HepG2 (cell line): ENCODE measurements around the gene IKZF4. TPM values are rescaled to one million over a fixed set of nuclear protein-coding genes. Genes with fewer than 3 reads are reported as not detected.
A peak's percentile ranks its signal among the peaks of the same experiment; 100 is the strongest.

ENCODE experiments used
- HOXA3 ChIP-seq: sonication (generic); formaldehyde crosslinking; IDR thresholded peaks from 2 replicates; pipeline ENCODE4 v1.5.0; 2020; ENCODE audit warnings: missing genetic modification reagents
- MBNL3 ChIP-seq: fragments of 250-450 bp; sonication (Bioruptor Pico); conservative IDR thresholded peaks from 2 replicates; pipeline ENCODE4 v1.8.0; 2022; ENCODE audit warnings: mild to moderate bottlenecking, inconsistent platforms
- MIER2 ChIP-seq: IDR thresholded peaks from 2 replicates; pipeline ENCODE4 v1.6.1; 2016; ENCODE audit warnings: missing biosample characterization, missing genetic modification reagents
- NPAS2 ChIP-seq: sonication (generic); formaldehyde crosslinking; IDR thresholded peaks from 2 replicates; pipeline ENCODE4 v1.8.0; 2022; ENCODE audit warnings: mild to moderate bottlenecking, missing genetic modification reagents, borderline replicate concordance
- RARA ChIP-seq: IDR thresholded peaks from 2 replicates; pipeline ENCODE4 v1.6.1; 2016; ENCODE audit warnings: missing genetic modification reagents, missing compliant biosample characterization
- ZNF335 ChIP-seq: sonication (generic); formaldehyde crosslinking; IDR thresholded peaks from 2 replicates; pipeline ENCODE4 v1.4.0; 2020; ENCODE audit warnings: missing genetic modification reagents
- ZNF510 ChIP-seq: sonication (generic); formaldehyde crosslinking; IDR thresholded peaks from 2 replicates; pipeline ENCODE4 v1.4.0; 2020; ENCODE audit warnings: low read depth, mild to moderate bottlenecking, missing genetic modification reagents
- ZNF549 ChIP-seq: sonication (generic); formaldehyde crosslinking; IDR thresholded peaks from 2 replicates; pipeline ENCODE4 v1.5.0; 2020; ENCODE audit warnings: missing genetic modification reagents
- ZNF563 ChIP-seq: sonication (generic); formaldehyde crosslinking; IDR thresholded peaks from 2 replicates; pipeline ENCODE4 v1.8.0; 2022; ENCODE audit warnings: mild to moderate bottlenecking, moderate library complexity, missing genetic modification reagents
- ZNF792 ChIP-seq: IDR thresholded peaks from 2 replicates; pipeline ENCODE4 v1.6.1; 2016
- ZNF816 ChIP-seq: sonication (generic); formaldehyde crosslinking; IDR thresholded peaks from 2 replicates; pipeline ENCODE4 v1.8.0; 2022; ENCODE audit warnings: missing genetic modification reagents, mild to moderate bottlenecking, borderline replicate concordance
- ZSCAN31 ChIP-seq: sonication (generic); formaldehyde crosslinking; IDR thresholded peaks from 2 replicates; pipeline ENCODE4 v1.5.0; 2020; ENCODE audit warnings: low read depth, mild to moderate bottlenecking, missing genetic modification reagents
- polyA plus RNA-seq, 8 experiments: library from polyadenylated mRNA; depleted of rRNA in 3 of 8; stranded (reverse) in 7 of 8; unstranded in 1 of 8; fragments of >200 nt; fragmentation: Illumina TruSeq in 4 of 8; extraction: Trizol in 4 of 8; gene quantifications; 2 replicates each; pipeline versions ENCODE4 v1.2.1 to v1.2.3, GENCODE V29; 2011 to 2016; ENCODE audit warnings: low read depth in 4 of 8, missing spikeins in 1 of 8, mixed read lengths in 1 of 8; ENCODE audit not compliant: insufficient read depth in 1 of 8
- total RNA-seq, 5 experiments: library from RNA; depleted of rRNA; stranded (reverse); fragments of >200 nt; fragmentation: Illumina TruSeq; extraction: Trizol; gene quantifications; 2 replicates each; pipeline ENCODE4 v1.2.3, GENCODE V29; 2016; ENCODE audit warnings: low read depth in 1 of 5
- TF ChIP-seq, protein P1 (sequence below): sonication (generic); formaldehyde crosslinking; IDR thresholded peaks from 2 replicates; pipeline ENCODE4 v1.4.0; 2020; ENCODE audit warnings: missing genetic modification reagents
- TF ChIP-seq, protein P2 (sequence below): sonication (generic); formaldehyde crosslinking; IDR thresholded peaks from 2 replicates; pipeline ENCODE4 v1.5.0; 2020; ENCODE audit warnings: mild to moderate bottlenecking, missing genetic modification reagents, borderline replicate concordance
- TF ChIP-seq, protein P3 (sequence below): sonication (generic); formaldehyde crosslinking; IDR thresholded peaks from 2 replicates; pipeline ENCODE4 v1.4.0; 2020; ENCODE audit warnings: missing genetic modification reagents
- TF ChIP-seq, protein P4 (sequence below): sonication (generic); formaldehyde crosslinking; IDR thresholded peaks from 2 replicates; pipeline ENCODE4 v1.9.0; 2021; ENCODE audit warnings: mild to moderate bottlenecking, missing genetic modification reagents

The IKZF4 gene
- total and polyA plus RNA-seq, 2 of the 13 experiments (the other 11 are each of a cell fraction or from before 2014, with no cell fraction given) = 0.58 to 2.2 TPM

DNA sequence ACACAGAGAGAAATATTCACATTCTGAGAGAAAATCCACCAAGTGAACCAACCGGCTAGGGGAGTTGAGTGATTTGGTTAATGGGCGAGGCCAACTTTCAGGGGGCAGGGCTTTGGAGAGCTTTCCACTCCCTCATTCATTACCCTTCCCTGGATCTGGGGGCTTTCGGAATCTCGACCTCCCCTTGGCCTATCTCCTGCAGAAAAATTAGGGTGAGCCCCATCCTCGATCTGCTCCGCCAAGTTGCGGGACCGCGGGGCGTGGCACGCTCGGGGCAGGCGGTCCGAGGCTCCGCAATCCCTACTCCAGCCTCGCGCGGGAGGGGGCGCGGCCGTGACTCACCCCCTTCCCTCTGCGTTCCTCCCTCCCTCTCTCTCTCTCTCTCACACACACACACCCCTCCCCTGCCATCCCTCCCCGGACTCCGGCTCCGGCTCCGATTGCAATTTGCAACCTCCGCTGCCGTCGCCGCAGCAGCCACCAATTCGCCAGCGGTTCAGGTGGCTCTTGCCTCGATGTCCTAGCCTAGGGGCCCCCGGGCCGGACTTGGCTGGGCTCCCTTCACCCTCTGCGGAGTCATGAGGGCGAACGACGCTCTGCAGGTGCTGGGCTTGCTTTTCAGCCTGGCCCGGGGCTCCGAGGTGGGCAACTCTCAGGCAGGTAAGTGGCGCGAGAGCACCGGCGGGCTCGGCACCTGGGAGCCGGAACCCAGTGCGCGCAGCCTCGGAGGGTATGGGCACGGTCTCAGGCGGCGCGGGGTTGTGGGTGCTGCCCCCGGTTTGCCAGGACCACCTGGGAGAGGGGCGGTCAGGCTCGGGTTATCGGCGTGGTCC lies 59.1 kb downstream of the IKZF4 start, which contains the start of gene ERBB3 (continued):
- no peak for TF ChIP-seq ZNF549
- peak; percentile 68 for TF ChIP-seq ZSCAN31
- peak; percentile 58 for TF ChIP-seq RARA (CRISPR knock-in tag)
- TF ChIP-seq ZNF335 (CRISPR knock-in tag) = no peak
- TF ChIP-seq ZNF816 (CRISPR knock-in tag) = peak; percentile 58; the same call in 1 of the 2 replicates
- TF ChIP-seq ZNF563 (CRISPR knock-in tag) = 0 out of 2 replicates have a peak, but pooled peaks have one; percentile 3
- peak; percentile 27; the same call in 1 of the 2 replicates for TF ChIP-seq ZNF510 (CRISPR knock-in tag)
- TF ChIP-seq MIER2 (CRISPR knock-in tag) = no peak
- TF ChIP-seq, protein P1, sequence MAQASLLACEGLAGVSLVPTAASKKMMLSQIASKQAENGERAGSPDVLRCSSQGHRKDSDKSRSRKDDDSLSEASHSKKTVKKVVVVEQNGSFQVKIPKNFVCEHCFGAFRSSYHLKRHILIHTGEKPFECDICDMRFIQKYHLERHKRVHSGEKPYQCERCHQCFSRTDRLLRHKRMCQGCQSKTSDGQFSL (CRISPR knock-in tag) = peak; percentile 63
- TF ChIP-seq, protein P2, sequence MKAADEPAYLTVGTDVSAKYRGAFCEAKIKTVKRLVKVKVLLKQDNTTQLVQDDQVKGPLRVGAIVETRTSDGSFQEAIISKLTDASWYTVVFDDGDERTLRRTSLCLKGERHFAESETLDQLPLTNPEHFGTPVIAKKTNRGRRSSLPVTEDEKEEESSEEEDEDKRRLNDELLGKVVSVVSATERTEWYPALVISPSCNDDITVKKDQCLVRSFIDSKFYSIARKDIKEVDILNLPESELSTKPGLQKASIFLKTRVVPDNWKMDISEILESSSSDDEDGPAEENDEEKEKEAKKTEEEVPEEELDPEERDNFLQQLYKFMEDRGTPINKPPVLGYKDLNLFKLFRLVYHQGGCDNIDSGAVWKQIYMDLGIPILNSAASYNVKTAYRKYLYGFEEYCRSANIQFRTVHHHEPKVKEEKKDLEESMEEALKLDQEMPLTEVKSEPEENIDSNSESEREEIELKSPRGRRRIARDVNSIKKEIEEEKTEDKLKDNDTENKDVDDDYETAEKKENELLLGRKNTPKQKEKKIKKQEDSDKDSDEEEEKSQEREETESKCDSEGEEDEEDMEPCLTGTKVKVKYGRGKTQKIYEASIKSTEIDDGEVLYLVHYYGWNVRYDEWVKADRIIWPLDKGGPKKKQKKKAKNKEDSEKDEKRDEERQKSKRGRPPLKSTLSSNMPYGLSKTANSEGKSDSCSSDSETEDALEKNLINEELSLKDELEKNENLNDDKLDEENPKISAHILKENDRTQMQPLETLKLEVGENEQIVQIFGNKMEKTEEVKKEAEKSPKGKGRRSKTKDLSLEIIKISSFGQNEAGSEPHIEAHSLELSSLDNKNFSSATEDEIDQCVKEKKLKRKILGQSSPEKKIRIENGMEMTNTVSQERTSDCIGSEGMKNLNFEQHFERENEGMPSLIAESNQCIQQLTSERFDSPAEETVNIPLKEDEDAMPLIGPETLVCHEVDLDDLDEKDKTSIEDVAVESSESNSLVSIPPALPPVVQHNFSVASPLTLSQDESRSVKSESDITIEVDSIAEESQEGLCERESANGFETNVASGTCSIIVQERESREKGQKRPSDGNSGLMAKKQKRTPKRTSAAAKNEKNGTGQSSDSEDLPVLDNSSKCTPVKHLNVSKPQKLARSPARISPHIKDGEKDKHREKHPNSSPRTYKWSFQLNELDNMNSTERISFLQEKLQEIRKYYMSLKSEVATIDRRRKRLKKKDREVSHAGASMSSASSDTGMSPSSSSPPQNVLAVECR = peak; percentile 59; the same call in 1 of the 2 replicates
- TF ChIP-seq, protein P3, sequence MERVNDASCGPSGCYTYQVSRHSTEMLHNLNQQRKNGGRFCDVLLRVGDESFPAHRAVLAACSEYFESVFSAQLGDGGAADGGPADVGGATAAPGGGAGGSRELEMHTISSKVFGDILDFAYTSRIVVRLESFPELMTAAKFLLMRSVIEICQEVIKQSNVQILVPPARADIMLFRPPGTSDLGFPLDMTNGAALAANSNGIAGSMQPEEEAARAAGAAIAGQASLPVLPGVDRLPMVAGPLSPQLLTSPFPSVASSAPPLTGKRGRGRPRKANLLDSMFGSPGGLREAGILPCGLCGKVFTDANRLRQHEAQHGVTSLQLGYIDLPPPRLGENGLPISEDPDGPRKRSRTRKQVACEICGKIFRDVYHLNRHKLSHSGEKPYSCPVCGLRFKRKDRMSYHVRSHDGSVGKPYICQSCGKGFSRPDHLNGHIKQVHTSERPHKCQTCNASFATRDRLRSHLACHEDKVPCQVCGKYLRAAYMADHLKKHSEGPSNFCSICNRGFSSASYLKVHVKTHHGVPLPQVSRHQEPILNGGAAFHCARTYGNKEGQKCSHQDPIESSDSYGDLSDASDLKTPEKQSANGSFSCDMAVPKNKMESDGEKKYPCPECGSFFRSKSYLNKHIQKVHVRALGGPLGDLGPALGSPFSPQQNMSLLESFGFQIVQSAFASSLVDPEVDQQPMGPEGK (CRISPR knock-in tag) = peak; percentile 99
- TF ChIP-seq, protein P4, sequence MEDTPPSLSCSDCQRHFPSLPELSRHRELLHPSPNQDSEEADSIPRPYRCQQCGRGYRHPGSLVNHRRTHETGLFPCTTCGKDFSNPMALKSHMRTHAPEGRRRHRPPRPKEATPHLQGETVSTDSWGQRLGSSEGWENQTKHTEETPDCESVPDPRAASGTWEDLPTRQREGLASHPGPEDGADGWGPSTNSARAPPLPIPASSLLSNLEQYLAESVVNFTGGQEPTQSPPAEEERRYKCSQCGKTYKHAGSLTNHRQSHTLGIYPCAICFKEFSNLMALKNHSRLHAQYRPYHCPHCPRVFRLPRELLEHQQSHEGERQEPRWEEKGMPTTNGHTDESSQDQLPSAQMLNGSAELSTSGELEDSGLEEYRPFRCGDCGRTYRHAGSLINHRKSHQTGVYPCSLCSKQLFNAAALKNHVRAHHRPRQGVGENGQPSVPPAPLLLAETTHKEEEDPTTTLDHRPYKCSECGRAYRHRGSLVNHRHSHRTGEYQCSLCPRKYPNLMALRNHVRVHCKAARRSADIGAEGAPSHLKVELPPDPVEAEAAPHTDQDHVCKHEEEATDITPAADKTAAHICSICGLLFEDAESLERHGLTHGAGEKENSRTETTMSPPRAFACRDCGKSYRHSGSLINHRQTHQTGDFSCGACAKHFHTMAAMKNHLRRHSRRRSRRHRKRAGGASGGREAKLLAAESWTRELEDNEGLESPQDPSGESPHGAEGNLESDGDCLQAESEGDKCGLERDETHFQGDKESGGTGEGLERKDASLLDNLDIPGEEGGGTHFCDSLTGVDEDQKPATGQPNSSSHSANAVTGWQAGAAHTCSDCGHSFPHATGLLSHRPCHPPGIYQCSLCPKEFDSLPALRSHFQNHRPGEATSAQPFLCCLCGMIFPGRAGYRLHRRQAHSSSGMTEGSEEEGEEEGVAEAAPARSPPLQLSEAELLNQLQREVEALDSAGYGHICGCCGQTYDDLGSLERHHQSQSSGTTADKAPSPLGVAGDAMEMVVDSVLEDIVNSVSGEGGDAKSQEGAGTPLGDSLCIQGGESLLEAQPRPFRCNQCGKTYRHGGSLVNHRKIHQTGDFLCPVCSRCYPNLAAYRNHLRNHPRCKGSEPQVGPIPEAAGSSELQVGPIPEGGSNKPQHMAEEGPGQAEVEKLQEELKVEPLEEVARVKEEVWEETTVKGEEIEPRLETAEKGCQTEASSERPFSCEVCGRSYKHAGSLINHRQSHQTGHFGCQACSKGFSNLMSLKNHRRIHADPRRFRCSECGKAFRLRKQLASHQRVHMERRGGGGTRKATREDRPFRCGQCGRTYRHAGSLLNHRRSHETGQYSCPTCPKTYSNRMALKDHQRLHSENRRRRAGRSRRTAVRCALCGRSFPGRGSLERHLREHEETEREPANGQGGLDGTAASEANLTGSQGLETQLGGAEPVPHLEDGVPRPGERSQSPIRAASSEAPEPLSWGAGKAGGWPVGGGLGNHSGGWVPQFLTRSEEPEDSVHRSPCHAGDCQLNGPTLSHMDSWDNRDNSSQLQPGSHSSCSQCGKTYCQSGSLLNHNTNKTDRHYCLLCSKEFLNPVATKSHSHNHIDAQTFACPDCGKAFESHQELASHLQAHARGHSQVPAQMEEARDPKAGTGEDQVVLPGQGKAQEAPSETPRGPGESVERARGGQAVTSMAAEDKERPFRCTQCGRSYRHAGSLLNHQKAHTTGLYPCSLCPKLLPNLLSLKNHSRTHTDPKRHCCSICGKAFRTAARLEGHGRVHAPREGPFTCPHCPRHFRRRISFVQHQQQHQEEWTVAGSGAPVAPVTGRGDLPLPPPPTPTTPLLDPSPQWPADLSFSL (CRISPR knock-in tag) = no peak
- no peak for TF ChIP-seq NPAS2
- peak; percentile 77 for TF ChIP-seq HOXA3
- no peak for TF ChIP-seq MBNL3
- no peak for TF ChIP-seq ZNF792
